GM18508 (cell line): ENCODE results near the gene P2RY6.
"Not testable (repeated sequence)": the region's sequence is repeated elsewhere in the genome, so short reads cannot be mapped to it uniquely, and the experiment has no call there.

Experiments
- ATAC-seq: cut with Tn5 transposase; IDR thresholded peaks from one replicate; pipeline ENCODE4 v1.9.1; 2021; ENCODE audit warnings: moderate number of reproducible peaks; ENCODE audit not compliant: insufficient read depth, unreplicated experiment

Gene P2RY6

DNA sequence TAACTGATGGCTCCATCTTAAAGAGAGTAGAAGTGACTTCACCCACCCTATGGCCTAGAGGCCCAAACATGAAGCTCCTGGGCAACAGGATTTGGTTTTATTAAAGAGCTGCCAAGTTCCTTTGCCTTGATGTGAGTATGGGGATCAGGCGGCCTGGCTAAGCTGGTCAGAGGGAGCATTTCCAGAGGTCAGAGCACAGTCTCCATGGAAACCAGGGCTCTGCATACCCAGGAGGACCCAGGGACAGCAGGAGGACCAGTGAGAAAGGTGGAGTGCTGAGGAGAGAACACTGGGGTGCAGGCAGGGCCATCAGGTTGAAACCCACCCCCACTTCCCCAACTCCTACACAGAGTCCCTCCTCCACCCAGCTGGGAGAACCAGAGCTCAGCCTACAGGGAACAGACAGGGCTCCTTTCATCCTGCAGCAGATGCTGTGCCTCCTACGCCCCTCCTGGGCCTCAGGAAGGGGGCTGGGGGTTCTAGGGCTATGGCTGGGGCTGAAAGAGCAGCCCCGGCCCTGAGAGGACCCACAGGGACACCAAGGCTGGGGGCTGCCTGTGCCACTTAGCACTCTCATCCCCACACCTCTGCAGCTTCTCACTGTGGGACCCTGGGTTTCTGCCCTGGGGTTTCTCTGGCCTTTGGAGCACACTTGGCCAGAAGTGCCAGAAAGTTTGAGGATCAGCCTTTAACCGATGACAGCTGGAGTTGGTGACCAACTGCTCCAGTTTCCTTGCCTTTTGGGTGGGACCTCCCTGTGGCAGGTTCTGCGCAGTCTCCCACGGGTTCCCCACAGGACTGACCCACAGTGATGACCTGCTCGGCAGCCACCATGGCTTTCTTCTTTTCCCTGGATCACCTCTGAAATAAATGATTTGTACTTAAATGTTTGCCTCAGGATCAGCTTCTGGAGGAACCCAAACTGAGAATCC is 13.8 kb upstream of the P2RY6 start:
- no peak for ATAC-seq

GRCh38 chr11:73259406-73260126 is 12.6 kb upstream of the P2RY6 start:
- ATAC-seq: no peak

DNA sequence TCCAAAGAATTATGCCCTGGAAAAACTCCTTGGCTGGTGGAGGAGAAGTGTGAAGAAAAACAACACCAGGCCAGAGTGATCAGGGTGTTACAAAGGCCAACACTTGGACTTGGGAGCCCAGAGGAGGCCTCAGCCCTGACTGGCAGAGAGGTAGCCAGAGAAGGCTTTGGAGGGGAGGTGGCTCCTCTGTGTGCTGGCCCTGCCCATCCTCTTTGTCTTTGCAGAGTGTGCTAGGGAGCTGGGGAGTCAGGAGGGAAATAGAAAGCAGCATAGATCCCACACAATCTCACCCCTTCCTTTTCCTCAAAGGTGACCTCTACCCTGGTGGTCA is 12.0 kb upstream of the P2RY6 start:
- no peak for ATAC-seq

- no peak for ATAC-seq
Observed at GRCh38 chr11:73262851-73263495, 9.2 kb upstream of the P2RY6 start.

DNA sequence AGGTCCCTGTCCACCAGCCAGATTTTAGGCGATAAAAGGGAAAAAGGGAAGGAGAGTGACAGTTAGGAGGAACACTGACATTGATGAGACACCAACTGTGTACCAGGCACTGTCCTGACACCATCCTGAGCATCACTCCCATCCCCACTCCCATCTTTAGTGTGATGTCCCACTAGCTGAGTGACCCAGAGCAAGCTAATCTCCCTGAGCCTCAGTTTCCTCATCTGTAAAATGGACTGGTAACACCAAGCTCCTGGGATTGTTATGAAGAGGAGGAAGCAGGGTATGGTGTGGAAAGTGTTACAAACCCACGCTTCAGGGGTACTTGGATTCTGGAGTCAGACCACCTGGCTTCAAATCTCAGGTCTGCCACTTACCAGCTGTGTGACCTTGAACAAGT is 8.5 kb upstream of the P2RY6 start:
- ATAC-seq: no peak

GRCh38 chr11:73265278-73265810 is 6.8 kb upstream of the P2RY6 start:
- no peak for ATAC-seq

- no peak for ATAC-seq
Observed at GRCh38 chr11:73265853-73266645, 6.1 kb upstream of the P2RY6 start.

GRCh38 chr11:73266646-73267020 is 5.5 kb upstream of the P2RY6 start:
- ATAC-seq: no peak

DNA sequence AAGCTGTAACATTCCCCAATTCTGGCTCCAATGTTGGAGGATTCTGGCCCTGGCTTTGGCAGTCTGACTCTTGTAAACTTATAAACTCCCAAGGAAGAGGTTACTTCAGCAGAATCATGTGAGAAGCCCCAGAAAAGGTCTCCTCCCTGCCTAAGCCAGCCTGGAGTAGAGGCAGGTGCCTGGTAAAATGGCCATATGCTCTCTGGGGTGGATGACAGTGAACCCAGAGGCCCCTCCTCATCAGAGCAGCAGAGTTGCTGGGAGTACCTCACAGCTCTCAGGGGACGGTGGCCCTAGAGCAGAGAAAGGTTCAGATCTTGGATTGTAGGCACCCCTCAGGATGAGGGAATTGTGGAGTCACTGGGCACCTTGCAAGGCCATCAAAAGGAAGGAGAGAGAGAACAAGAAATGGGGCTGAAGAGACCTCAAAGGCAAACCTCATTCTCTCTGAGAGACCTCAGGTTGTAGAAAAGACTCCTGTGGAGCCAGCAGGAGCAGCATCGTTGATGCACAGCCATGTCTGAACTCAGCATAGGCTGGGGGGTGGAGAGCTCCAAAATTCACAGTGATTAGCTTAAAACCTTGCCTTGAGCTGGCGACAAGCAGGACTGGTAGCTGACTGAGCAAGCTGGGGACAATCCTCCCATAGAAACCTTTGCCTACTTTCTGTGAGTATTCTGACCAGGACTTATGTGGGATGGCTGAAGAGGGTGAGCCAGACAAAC is 4.9 kb upstream of the P2RY6 start:
- no peak for ATAC-seq

DNA sequence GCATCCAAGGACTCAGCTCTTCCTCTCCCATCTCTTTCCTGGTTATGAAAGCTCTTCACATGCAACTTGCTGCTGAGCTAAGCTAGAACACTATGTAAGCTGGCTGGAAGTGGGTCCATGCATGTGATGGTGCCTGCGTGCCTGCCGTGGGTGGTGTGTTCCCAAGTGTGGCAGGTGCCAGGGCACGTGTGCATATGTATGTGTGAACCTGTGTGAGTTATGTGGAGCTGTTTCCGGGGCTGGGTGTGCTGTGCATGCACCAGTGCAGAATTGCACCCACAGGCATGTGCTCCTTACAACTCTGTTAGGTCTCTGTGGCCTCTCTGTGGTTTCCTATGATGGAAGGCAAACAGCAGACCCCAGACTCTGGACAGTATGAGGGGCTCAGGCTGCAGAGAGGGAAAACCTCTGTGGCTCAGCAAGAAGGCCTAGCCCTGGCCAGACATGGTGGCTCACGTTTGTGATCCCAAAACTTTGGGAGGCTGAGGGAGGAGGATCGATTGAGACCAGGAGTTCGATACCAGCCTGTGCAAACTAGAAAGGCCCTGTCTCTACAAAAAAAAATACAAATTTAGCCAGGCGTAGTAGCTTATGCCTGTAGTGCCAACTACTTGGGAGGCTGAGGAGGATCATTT is 4.1 kb upstream of the P2RY6 start:
- no peak for ATAC-seq

- ATAC-seq: no peak
Observed at GRCh38 chr11:73268671-73269271, 3.4 kb upstream of the P2RY6 start.

DNA sequence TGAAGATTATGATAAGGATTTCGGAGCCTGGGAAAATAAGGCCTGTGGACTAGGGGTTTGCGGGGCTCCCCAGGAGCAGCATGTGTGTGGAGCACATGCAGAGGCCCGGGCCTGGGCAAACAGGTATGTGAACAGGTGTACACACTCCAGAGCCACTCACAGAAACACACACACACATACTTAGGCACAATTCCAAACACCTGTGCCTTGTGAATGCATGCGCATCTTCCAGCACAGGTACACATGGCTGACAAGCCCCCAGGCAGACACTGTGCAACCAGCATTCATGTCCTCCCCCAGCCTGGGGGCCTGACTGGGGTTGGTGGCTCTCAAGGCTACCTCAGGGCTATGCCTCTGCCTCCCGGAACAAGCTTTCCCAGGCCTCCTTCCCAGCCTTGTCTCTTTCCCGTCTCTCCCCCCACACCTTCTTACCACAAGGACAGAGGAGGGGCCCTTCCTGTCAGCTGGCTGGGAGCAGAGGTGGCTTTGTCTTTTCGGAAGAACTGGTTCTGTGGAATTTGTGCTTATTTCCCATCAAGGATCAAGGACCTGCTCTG is 2.6 kb upstream of the P2RY6 start:
- no peak for ATAC-seq

DNA sequence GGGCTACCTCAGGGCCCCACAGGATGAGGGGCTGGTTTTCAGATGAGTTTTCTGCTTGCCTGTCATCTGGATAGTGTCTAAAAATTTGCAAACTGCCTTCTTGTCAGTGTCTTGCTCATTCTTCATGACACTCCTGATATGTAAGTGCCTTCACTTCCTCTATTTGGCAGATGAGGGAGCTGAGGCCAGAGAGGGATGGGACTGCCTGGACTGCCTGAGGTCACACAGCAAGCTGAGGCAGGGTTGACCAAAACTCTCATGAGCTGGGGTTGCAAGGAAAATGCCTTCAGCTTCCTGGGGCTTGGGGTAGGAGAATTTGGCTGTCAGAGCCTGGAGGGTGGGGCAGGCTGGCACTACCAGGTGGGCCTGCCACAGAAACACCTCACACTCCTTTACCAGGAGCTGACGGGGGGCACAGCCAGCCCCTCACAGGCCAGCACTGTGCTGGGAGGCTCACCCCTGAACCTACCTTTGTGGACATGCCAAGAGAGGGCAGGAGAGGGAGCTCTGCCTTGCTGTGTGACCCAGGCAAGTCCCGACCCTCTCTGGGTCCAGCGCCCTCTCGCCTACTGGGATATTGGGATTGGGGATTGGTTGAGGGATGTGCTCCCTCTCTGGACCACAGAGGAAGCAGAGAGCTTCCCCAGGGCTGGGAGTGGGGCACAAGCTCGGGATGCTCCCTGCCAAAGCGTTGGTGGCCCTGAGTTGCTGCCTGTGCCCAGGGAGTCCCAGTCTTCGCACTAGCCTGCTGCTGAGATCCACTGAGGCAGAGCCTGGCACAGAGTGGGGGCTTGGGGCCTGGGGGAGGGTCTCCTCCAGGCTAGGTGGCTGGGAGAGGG is 1.9 kb upstream of the P2RY6 start:
- no peak for ATAC-seq

- no peak for ATAC-seq
Observed at GRCh38 chr11:73270855-73271477, 1.2 kb upstream of the P2RY6 start.

DNA sequence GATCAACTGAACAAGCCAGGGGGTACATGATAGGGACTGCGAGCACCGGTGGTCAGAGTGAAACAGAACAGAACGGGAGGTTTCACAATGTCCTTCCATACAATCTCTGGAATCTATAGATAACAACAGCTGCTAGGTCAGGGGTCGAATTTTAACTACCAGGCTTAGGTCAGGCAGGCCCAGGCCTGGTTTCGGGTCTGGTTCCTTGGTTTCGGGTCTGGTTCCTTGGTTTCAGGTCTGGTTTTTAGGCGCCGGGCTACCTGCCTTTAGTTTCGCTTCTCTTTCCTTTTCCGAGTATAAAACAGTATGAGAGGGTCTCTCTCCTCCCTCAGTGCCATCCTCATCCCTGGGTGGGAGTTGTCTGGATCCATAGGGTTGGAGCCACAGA is 666 bp upstream of the P2RY6 start:
- not testable (repeated sequence) for ATAC-seq

DNA sequence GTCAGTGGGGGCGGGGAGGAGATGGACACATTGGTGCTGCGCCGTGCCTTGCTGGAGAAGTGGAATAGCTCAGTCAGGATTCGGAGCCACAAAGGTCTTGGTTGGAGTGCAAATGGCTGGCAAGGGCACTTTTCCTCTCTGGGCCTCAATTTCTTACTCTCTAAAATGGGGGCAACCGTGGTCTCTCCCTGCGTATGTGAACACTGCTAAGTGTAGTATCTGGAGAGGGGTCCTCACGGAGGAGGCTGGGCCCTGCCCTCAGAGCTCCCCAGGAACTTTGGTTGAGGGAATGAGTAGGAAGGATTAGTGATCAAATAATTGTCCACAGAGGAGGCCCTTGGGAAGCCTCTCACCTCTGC is 521 bp downstream of the P2RY6 start:
- ATAC-seq: no peak

DNA sequence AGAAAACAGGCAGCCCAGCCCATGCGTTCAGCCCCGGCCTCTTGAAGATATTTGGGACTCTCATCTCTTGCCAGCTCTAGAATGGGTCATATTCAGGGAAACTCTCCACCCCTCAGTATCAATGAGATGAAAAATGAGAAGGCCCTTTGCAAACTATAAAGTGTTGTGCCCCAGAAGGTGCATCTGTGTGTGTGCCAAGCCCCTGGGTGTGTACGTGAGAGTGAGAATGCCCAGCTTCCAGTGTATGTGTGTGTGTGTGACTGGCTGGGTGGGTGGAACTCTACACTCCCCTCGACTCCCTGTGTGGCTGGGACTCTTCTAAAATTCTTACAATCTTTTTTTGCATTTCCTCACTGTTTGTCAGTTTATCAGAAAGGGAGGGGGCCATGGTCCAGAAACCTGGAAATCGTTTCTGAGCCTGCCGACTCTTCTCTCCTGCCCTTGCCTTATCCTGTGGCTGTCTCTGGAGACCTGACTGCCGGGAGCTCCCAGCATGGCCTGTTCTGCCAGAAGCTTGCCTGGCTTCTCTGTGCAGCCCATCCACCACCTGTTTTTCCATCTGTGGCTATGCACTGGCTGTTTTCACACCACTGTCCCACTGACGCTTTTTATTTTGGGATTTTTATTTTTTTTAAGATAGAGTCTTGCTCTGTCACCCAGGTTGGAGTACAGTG is 1.2 kb downstream of the P2RY6 start:
- no peak for ATAC-seq
